ENCODE results near the gene ROR1. TPM values are rescaled to one million over a fixed set of nuclear protein-coding genes. Genes with fewer than 3 reads are reported as not detected.

Gene ROR1
- total RNA-seq, 4 donors from 2014 or later: 10.6 to 21.7 (median 15.1) TPM

GRCh38 chr1:64000021-64000420, 226.2 kb downstream of the ROR1 start:
- DNase-seq (ENCODE audit: low spot score in 2 of 2): no peak
- no peak for TF ChIP-seq POLR2A (IDR thresholded peaks at IDR 0.05)
- no peak for TF ChIP-seq EP300 (IDR thresholded peaks at IDR 0.05)
- no peak for TF ChIP-seq POLR2AphosphoS5 (IDR thresholded peaks at IDR 0.05)
- TF ChIP-seq, protein P1, sequence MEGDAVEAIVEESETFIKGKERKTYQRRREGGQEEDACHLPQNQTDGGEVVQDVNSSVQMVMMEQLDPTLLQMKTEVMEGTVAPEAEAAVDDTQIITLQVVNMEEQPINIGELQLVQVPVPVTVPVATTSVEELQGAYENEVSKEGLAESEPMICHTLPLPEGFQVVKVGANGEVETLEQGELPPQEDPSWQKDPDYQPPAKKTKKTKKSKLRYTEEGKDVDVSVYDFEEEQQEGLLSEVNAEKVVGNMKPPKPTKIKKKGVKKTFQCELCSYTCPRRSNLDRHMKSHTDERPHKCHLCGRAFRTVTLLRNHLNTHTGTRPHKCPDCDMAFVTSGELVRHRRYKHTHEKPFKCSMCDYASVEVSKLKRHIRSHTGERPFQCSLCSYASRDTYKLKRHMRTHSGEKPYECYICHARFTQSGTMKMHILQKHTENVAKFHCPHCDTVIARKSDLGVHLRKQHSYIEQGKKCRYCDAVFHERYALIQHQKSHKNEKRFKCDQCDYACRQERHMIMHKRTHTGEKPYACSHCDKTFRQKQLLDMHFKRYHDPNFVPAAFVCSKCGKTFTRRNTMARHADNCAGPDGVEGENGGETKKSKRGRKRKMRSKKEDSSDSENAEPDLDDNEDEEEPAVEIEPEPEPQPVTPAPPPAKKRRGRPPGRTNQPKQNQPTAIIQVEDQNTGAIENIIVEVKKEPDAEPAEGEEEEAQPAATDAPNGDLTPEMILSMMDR (IDR thresholded peaks at IDR 0.05): no peak
- H3K9me3 ChIP-seq: no peaks in the 10 kb centered on the region
- WGBS: 61% methylated on average over 3 of the region's 3 CpGs
- H3K27me3 ChIP-seq: no peaks in the 10 kb centered on the region
- H3K4me3 ChIP-seq: no peak overlapping the region
- no peaks in the 10 kb centered on the region for H3K36me3 ChIP-seq
- H3K4me1 ChIP-seq: no peaks in the 10 kb centered on the region
- no peak overlapping the region for H3K27ac ChIP-seq

DNA sequence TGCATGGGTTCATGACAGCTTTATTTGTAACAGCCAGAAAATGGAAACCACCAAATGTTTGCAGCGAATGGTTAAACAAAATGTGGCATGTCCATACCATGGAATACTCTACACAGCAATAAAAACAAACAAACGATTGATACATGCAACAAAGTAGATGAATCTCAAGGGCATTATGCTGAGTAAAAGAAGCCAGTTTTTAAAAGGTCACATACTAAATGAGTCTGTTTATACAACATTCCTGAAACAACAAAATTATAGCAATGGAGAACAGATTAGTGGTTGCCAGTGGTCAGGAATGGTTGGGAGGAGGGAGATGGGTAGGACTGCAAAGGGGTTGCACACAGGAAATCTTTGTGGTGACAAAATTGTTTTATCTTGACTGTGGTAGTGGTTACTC, 227.2 kb downstream of the ROR1 start:
- Histone ChIP-seq H3K4me1 (peaks cover 3% of the 10 kb centered on the region), H3K27me3 (no peaks in the 10 kb centered on the region), H3K27ac (no peak overlapping the region), H3K36me3 (no peaks in the 10 kb centered on the region), H3K4me3 (no peak overlapping the region), H3K9me3 (no peaks in the 10 kb centered on the region)
- TF ChIP-seq POLR2A (IDR thresholded peaks at IDR 0.05) (no peak), EP300 (IDR thresholded peaks at IDR 0.05) (no peak), POLR2AphosphoS5 (IDR thresholded peaks at IDR 0.05) (no peak)
- TF ChIP-seq, protein P1 (IDR thresholded peaks at IDR 0.05): no peak
- no peak for DNase-seq (ENCODE audit: low spot score in 2 of 2)
- WGBS: 79% methylated on average over 2 of the region's 2 CpGs

GRCh38 chr1:64004451-64005025, 230.7 kb downstream of the ROR1 start:
- Histone ChIP-seq H3K4me1 (peaks cover 12% of the 10 kb centered on the region), H3K4me3 (no peak overlapping the region), H3K36me3 (no peaks in the 10 kb centered on the region), H3K27ac (no peak overlapping the region), H3K27me3 (no peaks in the 10 kb centered on the region), H3K9me3 (no peaks in the 10 kb centered on the region)
- TF ChIP-seq, protein P1 (IDR thresholded peaks at IDR 0.05): no peak
- no peak for TF ChIP-seq POLR2A (IDR thresholded peaks at IDR 0.05)
- 80% methylated on average over 8 of the region's 8 CpGs for WGBS
- no peak for DNase-seq (ENCODE audit: low spot score in 2 of 2)

DNA sequence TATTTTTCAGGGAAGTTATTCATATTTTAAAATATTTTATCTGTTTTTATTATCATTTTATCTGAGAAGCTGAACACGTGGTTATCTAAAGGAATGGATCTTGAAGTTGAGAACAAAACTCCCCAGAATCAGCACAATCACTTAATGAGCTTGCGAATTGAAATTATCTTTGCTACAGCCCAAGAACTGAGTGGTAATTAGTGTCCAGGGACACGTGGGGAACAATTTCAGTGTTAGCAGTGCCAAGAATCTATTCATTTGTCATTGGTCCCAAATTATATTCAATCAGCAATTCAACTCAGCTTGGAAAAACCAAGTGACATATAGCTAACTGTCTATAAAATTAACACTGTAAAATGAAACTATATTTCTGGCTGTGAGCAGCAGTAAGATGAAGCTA, 232.0 kb downstream of the ROR1 start:
- WGBS: 38% methylated on average over 3 of the region's 3 CpGs
- Histone ChIP-seq H3K4me3 (no peak overlapping the region), H3K36me3 (no peaks in the 10 kb centered on the region), H3K4me1 (peaks cover 12% of the 10 kb centered on the region), H3K9me3 (no peaks in the 10 kb centered on the region), H3K27ac (no peak overlapping the region), H3K27me3 (no peaks in the 10 kb centered on the region)
- TF ChIP-seq POLR2AphosphoS5 (IDR thresholded peaks at IDR 0.05): no peak
- DNase-seq (ENCODE audit: low spot score in 2 of 2): no peak

DNA sequence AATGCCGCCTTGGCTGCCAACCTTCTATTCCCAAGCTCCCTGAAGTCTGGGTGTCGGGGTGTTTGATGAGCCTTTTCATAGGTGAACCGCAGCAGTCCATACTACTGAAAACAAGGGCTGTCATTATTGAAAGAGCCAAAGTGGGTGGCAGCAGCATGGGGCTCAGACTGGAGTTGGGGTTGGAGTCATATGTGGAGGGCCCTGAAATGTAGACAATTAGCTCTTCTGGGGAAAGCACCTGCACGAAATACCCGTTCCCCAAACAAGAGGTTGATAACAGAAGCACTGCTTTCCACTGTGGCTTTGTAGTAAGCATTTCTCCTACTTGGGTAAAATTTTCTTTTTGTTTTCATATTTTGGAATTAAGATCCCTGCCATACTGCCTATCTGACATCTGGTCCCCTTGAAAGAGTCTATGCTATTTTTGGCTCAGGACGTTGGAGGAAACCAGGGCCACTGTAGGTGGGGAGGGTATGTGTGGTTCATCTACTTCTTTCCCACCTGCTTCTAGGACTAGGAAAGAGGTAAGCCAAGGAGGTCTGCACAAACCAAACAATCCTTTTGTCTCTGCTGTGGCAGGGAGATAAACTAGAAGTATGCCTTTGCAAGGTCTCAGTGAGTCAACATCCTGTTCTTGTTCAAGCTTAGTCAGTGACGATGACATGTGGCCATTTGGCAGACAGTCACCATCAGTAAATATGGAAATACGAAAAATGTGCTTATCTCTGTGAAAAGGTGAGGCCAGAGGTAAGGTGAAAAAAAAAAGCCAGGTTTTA, 232.6 kb downstream of the ROR1 start:
- 61% methylated on average over 8 of the region's 8 CpGs for WGBS
- no peak for DNase-seq (ENCODE audit: low spot score in 2 of 2)
- Histone ChIP-seq H3K4me3 (no peak overlapping the region), H3K27ac (no peak overlapping the region), H3K27me3 (no peaks in the 10 kb centered on the region), H3K36me3 (no peaks in the 10 kb centered on the region), H3K4me1 (peaks cover 12% of the 10 kb centered on the region), H3K9me3 (no peaks in the 10 kb centered on the region)
- no peak for TF ChIP-seq EP300 (IDR thresholded peaks at IDR 0.05)

DNA sequence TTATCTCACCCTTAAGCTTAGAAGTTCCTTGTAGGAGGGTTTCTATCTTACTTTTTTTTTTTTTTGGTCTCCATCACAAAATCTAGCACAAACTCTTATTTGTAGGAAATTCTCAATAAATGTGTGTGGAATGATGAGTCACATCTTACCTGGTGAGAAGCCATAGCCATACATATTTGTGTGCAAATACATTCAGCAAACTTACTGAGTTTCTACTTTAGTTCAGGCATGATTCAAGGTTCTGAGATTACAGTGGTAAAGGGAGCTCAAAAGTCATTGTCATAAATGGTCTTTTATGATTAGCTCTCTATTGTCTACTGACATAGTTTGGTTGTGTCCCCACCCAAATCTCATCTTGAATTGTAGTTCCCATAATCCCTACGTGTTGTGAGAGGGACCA, 236.5 kb downstream of the ROR1 start:
- 82% methylated on average over 1 of the region's 1 CpG for WGBS
- Histone ChIP-seq H3K27me3 (no peaks in the 10 kb centered on the region), H3K4me3 (no peak overlapping the region), H3K36me3 (no peaks in the 10 kb centered on the region), H3K4me1 (peaks cover 12% of the 10 kb centered on the region), H3K27ac (no peak overlapping the region), H3K9me3 (no peaks in the 10 kb centered on the region)
- TF ChIP-seq POLR2A (IDR thresholded peaks at IDR 0.05): no peak
- TF ChIP-seq EP300 (IDR thresholded peaks at IDR 0.05): no peak
- no peak for TF ChIP-seq POLR2AphosphoS5 (IDR thresholded peaks at IDR 0.05)
- TF ChIP-seq, protein P1 (IDR thresholded peaks at IDR 0.05): no peak
- no peak for DNase-seq (ENCODE audit: low spot score in 2 of 2)

All from suprapubic skin (tissue), 4 donors.